Esophagus muscularis mucosa (tissue), 3 donors: ENCODE data around the gene ACAN.

Experiments
- CTCF ChIP-seq, 3 experiments: fragments of 200-600 bp in 2 of 3; fragments of 450-650 bp in 1 of 3; sonication (generic) in 2 of 3; IDR thresholded peaks; one replicate each; pipeline ENCODE4 v1.5.1; 2017 to 2019; ENCODE audit warnings: antibody characterized with exemption in 3 of 3, mild to moderate bottlenecking in 2 of 3, moderate library complexity in 1 of 3
- POLR2A ChIP-seq: fragments of 450-650 bp; IDR thresholded peaks from one replicate; pipeline ENCODE4 v1.6.1; 2017; ENCODE audit warnings: antibody characterized with exemption, moderate library complexity, mild to moderate bottlenecking, low read depth
- POLR2AphosphoS5 ChIP-seq, 2 donors: sonication (generic); formaldehyde crosslinking; IDR thresholded peaks; one replicate each; pipeline ENCODE4 v1.6.1; 2017; ENCODE audit warnings: antibody characterized with exemption in 2 of 2

GRCh38 chr15:88864861-88865497 is 61.7 kb downstream of the ACAN start:
- no peak for TF ChIP-seq CTCF (IDR thresholded peaks at IDR 0.05)
- no peak for TF ChIP-seq POLR2A
- TF ChIP-seq POLR2AphosphoS5 (IDR thresholded peaks at IDR 0.05) = no peak
